Measurements from ENCODE around the gene AXIN1. TPM values are rescaled to one million over a fixed set of nuclear protein-coding genes. Genes with fewer than 3 reads are reported as not detected.
"Not testable (repeated sequence)": the region's sequence is repeated elsewhere in the genome, so short reads cannot be mapped to it uniquely, and the experiment has no call there.

AXIN1 gene
- total RNA-seq, 1 experiment from 2014 or later = 43.7 TPM

DNA sequence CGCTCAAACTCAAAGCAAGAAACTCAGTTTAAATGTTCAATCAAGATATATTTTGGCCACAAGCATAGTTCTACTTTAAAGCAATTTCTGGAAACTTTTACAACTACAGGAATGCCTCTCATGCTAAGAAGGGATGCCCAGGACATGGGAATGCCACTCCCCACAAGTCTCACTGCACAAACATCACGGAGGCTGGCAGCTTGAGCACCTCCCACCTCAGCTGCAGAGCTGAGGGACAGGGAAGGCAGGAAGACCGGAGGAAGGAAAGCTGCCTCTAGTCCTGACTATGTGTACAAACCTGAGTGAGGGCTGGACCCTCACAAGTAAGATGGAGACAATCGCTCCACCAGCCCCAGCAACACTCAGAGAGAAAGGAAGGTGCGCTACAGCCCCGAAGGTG lies 5.3 kb downstream of the AXIN1 start:
- Mint-ChIP-seq H3K36me3 (ENCODE audit: insufficient read depth, unreplicated experiment) (peaks cover 47% of the 10 kb centered on the region), H3K9me3 (ENCODE audit: unreplicated experiment) (no peaks in the 10 kb centered on the region), H3K27ac (ENCODE audit: low read depth, unreplicated experiment) (no peak overlapping the region), H3K4me3 (ENCODE audit: unreplicated experiment) (no peak overlapping the region), H3K27me3 (ENCODE audit: insufficient read depth, unreplicated experiment) (no peaks in the 10 kb centered on the region), H3K4me1 (ENCODE audit: insufficient read depth, unreplicated experiment) (peaks cover 15% of the 10 kb centered on the region)
- DNase-seq (ENCODE audit: unreplicated experiment) = no peak
- intact Hi-C loops (cut with micrococcal nuclease) = no loop called here
- TF ChIP-seq, protein P1, sequence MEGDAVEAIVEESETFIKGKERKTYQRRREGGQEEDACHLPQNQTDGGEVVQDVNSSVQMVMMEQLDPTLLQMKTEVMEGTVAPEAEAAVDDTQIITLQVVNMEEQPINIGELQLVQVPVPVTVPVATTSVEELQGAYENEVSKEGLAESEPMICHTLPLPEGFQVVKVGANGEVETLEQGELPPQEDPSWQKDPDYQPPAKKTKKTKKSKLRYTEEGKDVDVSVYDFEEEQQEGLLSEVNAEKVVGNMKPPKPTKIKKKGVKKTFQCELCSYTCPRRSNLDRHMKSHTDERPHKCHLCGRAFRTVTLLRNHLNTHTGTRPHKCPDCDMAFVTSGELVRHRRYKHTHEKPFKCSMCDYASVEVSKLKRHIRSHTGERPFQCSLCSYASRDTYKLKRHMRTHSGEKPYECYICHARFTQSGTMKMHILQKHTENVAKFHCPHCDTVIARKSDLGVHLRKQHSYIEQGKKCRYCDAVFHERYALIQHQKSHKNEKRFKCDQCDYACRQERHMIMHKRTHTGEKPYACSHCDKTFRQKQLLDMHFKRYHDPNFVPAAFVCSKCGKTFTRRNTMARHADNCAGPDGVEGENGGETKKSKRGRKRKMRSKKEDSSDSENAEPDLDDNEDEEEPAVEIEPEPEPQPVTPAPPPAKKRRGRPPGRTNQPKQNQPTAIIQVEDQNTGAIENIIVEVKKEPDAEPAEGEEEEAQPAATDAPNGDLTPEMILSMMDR (IDR thresholded peaks at IDR 0.05; ENCODE audit: unreplicated experiment) = no peak
- BruUV-seq (replicated peaks) = no TSS peak
- POLR2A ChIA-PET = interaction anchor here (0.9 to 1.1 kb wide), 2 partner anchors 9 to 112 kb away, joined by 3 read pairs; no protein-coding TSS in a partner anchor
- CTCF ChIA-PET = no interaction called here

DNA sequence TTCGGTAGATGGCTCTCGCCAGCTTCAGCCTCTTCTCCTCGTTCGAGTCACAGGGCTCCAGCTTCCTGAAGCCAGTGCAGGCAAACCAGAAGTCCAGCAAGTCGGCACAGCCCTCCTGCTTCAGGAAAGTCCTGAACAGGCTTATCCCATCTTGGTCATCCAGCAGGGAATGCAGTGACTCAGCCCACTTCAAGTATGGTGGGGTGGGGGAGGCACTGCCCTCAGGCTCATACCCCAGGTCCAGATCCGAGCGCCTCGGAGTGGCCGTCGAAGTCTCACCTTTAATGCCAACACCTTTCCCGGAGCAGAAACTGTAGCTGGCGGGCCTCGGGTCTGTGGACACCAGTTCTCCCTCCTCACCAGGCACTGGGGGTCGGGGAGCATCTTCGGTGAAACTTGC lies 5.9 kb downstream of the AXIN1 start:
- no peak for DNase-seq (ENCODE audit: unreplicated experiment)
- Mint-ChIP-seq H3K27ac (ENCODE audit: low read depth, unreplicated experiment) (no peak overlapping the region), H3K36me3 (ENCODE audit: insufficient read depth, unreplicated experiment) (peaks cover 51% of the 10 kb centered on the region), H3K9me3 (ENCODE audit: unreplicated experiment) (no peaks in the 10 kb centered on the region), H3K4me1 (ENCODE audit: insufficient read depth, unreplicated experiment) (peaks cover 15% of the 10 kb centered on the region), H3K4me3 (ENCODE audit: unreplicated experiment) (no peak overlapping the region), H3K27me3 (ENCODE audit: insufficient read depth, unreplicated experiment) (no peaks in the 10 kb centered on the region)
- no TSS peak for BruUV-seq (replicated peaks)
- ChIA-PET CTCF (interaction anchor here (0.6 kb wide), 1 partner anchor 88 kb away, joined by 4 read pairs; no protein-coding TSS in a partner anchor), POLR2A (interaction anchor here (0.9 to 1.2 kb wide), 3 partner anchors 8 to 111 kb away, joined by 3 read pairs; no protein-coding TSS in a partner anchor)
- intact Hi-C loops (cut with micrococcal nuclease) = no loop called here
- TF ChIP-seq, protein P1 (IDR thresholded peaks at IDR 0.05; ENCODE audit: unreplicated experiment) = no peak

DNA sequence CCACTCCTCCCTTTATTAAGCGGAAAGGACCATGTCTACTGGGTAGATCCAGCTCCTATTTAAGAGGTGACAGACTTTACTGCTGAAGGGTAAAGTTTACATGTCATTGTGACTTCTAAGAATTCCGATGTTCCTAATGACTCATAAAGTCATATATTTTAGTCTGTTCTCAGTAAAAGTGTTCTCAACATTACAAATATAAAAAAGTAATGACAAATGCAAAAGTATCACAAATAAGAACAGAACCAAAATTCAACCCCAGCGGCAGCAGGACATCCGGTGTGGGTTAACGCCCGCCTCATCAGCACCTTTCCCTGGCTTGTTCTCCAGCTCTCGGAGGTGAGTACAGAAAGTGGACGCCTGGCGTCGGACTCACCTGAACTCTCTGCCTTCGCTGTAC lies 6.8 kb downstream of the AXIN1 start:
- intact Hi-C loops (cut with micrococcal nuclease) = no loop called here
- Mint-ChIP-seq H3K4me1 (ENCODE audit: insufficient read depth, unreplicated experiment) (peaks cover 15% of the 10 kb centered on the region), H3K27ac (ENCODE audit: low read depth, unreplicated experiment) (no peak overlapping the region), H3K36me3 (ENCODE audit: insufficient read depth, unreplicated experiment) (peaks cover 50% of the 10 kb centered on the region), H3K4me3 (ENCODE audit: unreplicated experiment) (no peak overlapping the region), H3K9me3 (ENCODE audit: unreplicated experiment) (no peaks in the 10 kb centered on the region), H3K27me3 (ENCODE audit: insufficient read depth, unreplicated experiment) (no peaks in the 10 kb centered on the region)
- BruUV-seq (replicated peaks) = no TSS peak
- CTCF ChIA-PET = no interaction called here
- TF ChIP-seq, protein P1 (IDR thresholded peaks at IDR 0.05; ENCODE audit: unreplicated experiment) = no peak
- POLR2A ChIA-PET = interaction anchor here (0.7 to 1.2 kb wide), 2 partner anchors 15 to 29 kb away, joined by 3 read pairs; no protein-coding TSS in a partner anchor
- DNase-seq (ENCODE audit: unreplicated experiment) = no peak

DNA sequence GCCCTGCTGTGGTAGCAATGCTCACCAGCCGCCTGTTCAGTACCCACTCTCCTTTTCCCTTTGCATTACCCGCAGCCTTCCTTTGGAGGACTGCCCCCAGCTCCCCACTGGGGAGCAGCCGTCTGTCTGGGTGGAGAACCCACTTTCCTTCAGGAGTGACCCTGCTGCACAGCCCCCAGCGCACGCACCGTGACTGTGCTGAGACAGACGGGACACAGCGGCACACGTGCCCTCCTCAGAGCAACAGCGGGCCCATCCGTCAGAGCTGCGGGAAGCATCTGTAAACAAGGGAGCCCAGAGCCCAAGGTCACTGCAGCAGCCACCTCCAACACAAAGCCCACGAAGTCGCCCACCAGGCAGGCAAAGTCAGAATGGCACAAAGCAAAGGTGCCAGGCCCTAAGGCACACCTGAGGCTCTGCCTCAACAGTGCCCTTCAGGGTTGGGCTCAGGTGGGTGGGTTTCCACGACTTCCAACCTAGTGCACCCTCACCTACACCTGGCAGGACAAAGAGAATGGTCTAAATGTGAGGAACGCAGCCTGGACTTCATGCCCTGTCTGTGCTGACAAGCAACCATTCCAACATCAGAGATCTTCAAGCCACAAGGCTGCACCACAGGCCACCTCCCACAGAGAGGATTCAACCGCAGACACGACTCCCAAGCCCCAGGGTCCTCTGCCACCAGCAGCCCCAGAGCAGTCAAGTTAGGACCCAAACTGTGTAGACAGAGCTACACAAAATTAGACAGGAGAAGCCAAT lies 9.9 kb downstream of the AXIN1 start:
- no TSS peak for BruUV-seq (replicated peaks)
- intact Hi-C loops (cut with micrococcal nuclease) = no loop called here
- H3K36me3 Mint-ChIP-seq (ENCODE audit: insufficient read depth, unreplicated experiment) = peaks cover 41% of the 10 kb centered on the region
- TF ChIP-seq, protein P1 (IDR thresholded peaks at IDR 0.05; ENCODE audit: unreplicated experiment) = no peak
- peaks cover 14% of the 10 kb centered on the region for H3K4me1 Mint-ChIP-seq (ENCODE audit: insufficient read depth, unreplicated experiment)
- H3K9me3 Mint-ChIP-seq (ENCODE audit: unreplicated experiment) = no peaks in the 10 kb centered on the region
- ChIA-PET POLR2A (interaction anchor here (0.7 kb wide), 1 partner anchor 290 kb away, joined by 3 read pairs; no protein-coding TSS in a partner anchor), CTCF (interaction anchor here (0.6 to 1.6 kb wide), 2 partner anchors 19 to 325 kb away, joined by 3 to 10 read pairs; no protein-coding TSS in a partner anchor)
- no peak overlapping the region for H3K4me3 Mint-ChIP-seq (ENCODE audit: unreplicated experiment)
- no peak for DNase-seq (ENCODE audit: unreplicated experiment)
- no peak overlapping the region for H3K27ac Mint-ChIP-seq (ENCODE audit: low read depth, unreplicated experiment)
- no peaks in the 10 kb centered on the region for H3K27me3 Mint-ChIP-seq (ENCODE audit: insufficient read depth, unreplicated experiment)

GRCh38 chr16:341974-342336 lies 10.6 kb downstream of the AXIN1 start:
- POLR2A ChIA-PET = not testable (repeated sequence)
- CTCF ChIA-PET = interaction anchor here (1.0 kb wide), 1 partner anchor 20 kb away, joined by 4 read pairs; no protein-coding TSS in a partner anchor

More at GRCh38 chr16:341974-342336, 10.6 kb downstream of the AXIN1 start:
- H3K27me3 Mint-ChIP-seq (ENCODE audit: insufficient read depth, unreplicated experiment); H3K9me3 Mint-ChIP-seq (ENCODE audit: unreplicated experiment); intact Hi-C loops (cut with micrococcal nuclease); H3K4me1 Mint-ChIP-seq (ENCODE audit: insufficient read depth, unreplicated experiment); H3K27ac Mint-ChIP-seq (ENCODE audit: low read depth, unreplicated experiment); BruUV-seq (replicated peaks); H3K4me3 Mint-ChIP-seq (ENCODE audit: unreplicated experiment); DNase-seq (ENCODE audit: unreplicated experiment): not testable (repeated sequence)
- H3K36me3 Mint-ChIP-seq (ENCODE audit: insufficient read depth, unreplicated experiment) = peaks cover 41% of the 10 kb centered on the region
